Heart left ventricle (tissue), 16 donors: ENCODE measurements around the gene SAV1. TPM values are rescaled to one million over a fixed set of nuclear protein-coding genes. Genes with fewer than 3 reads are reported as not detected.
"Not testable (repeated sequence)": the region's sequence is repeated elsewhere in the genome, so short reads cannot be mapped to it uniquely, and the experiment has no call there.

Experiments used
- ATAC-seq, 4 donors: fragments of 200-7000 bp; cut with Tn5 transposase; one replicate each; pipeline ENCODE4 v1.9.1; 2020 to 2022; ENCODE audit warnings: moderate library complexity in 4 of 4, mild to moderate bottlenecking in 3 of 4, moderate number of reproducible peaks in 1 of 4
- DNase-seq, 5 donors: peaks; one replicate each; pipeline ENCODE4 v3.0.0-alpha.2; 2020
- H3K27ac ChIP-seq, 12 donors: fragments of 200-600 bp; sonication (generic) in 4 of 12; one replicate each; pipeline versions ENCODE4 v1.5.0 to v1.8.0; 2016 to 2022; ENCODE audit warnings: mild to moderate bottlenecking in 2 of 12
- H3K27me3 ChIP-seq, 9 donors: fragments of 200-600 bp; sonication (generic) in 2 of 9; one replicate each; pipeline versions ENCODE4 v1.5.1 to v1.8.0; 2016 to 2022; ENCODE audit warnings: mild to moderate bottlenecking in 3 of 9
- H3K36me3 ChIP-seq, 9 donors: fragments of 200-600 bp; sonication (generic) in 2 of 9; one replicate each; pipeline versions ENCODE4 v1.5.0 to v1.8.0; 2018 to 2022; ENCODE audit warnings: mild to moderate bottlenecking in 2 of 9
- H3K4me1 ChIP-seq, 12 donors: fragments of 200-600 bp; sonication (generic) in 4 of 12; one replicate each; pipeline versions ENCODE4 v1.5.0 to v1.8.0; 2016 to 2022; ENCODE audit warnings: mild to moderate bottlenecking in 3 of 12
- H3K4me3 ChIP-seq, 12 donors: fragments of 200-600 bp; sonication (generic) in 4 of 12; one replicate each; pipeline versions ENCODE4 v1.5.0 to v1.8.0; 2017 to 2022; ENCODE audit warnings: mild to moderate bottlenecking in 9 of 12, moderate library complexity in 4 of 12
- H3K9me3 ChIP-seq, 12 donors: fragments of 200-600 bp; sonication (generic) in 4 of 12; one replicate each; pipeline versions ENCODE4 v1.5.0 to v1.8.0; 2016 to 2022; ENCODE audit warnings: mild to moderate bottlenecking in 1 of 12
- CTCF ChIP-seq, 12 donors: fragments of 200-600 bp; sonication (generic) in 4 of 12; IDR thresholded peaks; one replicate each; pipeline versions ENCODE4 v1.5.0 to v1.8.0; 2018 to 2022; ENCODE audit warnings: antibody characterized with exemption in 12 of 12, mild to moderate bottlenecking in 5 of 12
- POLR2A ChIP-seq, 2 donors: fragments of 450-650 bp; IDR thresholded peaks; one replicate each; pipeline ENCODE4 v1.6.1; 2017; ENCODE audit warnings: antibody characterized with exemption in 2 of 2, mild to moderate bottlenecking in 2 of 2, moderate library complexity in 2 of 2
- WGBS, 4 donors: extraction: QIAGEN DNeasy Blood & Tissue Kit in 2 of 4; methylation state at CpG; one replicate each; pipeline versions ENCODE4 v1.1.5 to v1.1.7; 2013 to 2018; 5-methylcytosine and 5-hydroxymethylcytosine counted together
- intact Hi-C, 10 donors: fragments of 100-400 bp; cut with DNase I; formaldehyde crosslinking; loops; one replicate each; pipeline versions ENCODE4 v1.11.1 to v1.14.2; 2022
- polyA plus RNA-seq, 2 donors: library from polyadenylated mRNA; stranded (reverse); fragments of 200-250 nt; gene quantifications; one replicate each; pipeline ENCODE4 v1.2.3, GENCODE V29; 2013
- total RNA-seq, 9 donors: library from RNA; depleted of rRNA in 2 of 9; stranded (reverse); fragments of >200 nt in 2 of 9; fragmentation: NEBNext Ultra II Directional in 3 of 9; extraction: Animal tissue kit (Norgen Biotek cat#: 25700) in 3 of 9; gene quantifications; one replicate each; pipeline versions ENCODE4 v1.1.0 to v1.2.4, GENCODE V29; 2016 to 2023
- donor health status: ischemic (EF 13 %, LVEDD 7.1; RV severe dilation, severe dysfunction).
- donor health status: healthy with polysubstance abuse.
- donor health status: DM: no; HTN: yes; CAD: no.
- donor health status: DM: no; HTN: no; CAD: no.
- donor health status: ischemic (EF 25% LVEDD 6.9; RV normal size, moderate dysfunction).
- donor health status: ischemic (EF 25% LVEDD 5.7; RV mildly dilated, moderate dysfunction).
- donor health status: healthy.
- donor health status: DM: yes; HTN: yes; CAD: no.
- donor health status: ischemic (EF 35%, LVEDD 5.7; RV mildly dilated, moderate dysfunction).
- donor health status: nonischemic (EF 11% LVEDD 7.7; RV severe dilation, severe dysfunction).
- donor health status: DM: yes; HTN: yes; CAD: no.
- donor health status: PGD.
- donor health status: ischemic (EF 29% LVEDD 5.4; RV normal size, mild dysfunction).
- donor health status: nonischemic (EF 23%, LVEDD 6.1; RV moderate dilation, normal function).

The SAV1 gene
- total and polyA plus RNA-seq, 11 donors: 15.2 to 35.3 (median 24.7) TPM

- no peaks in the 10 kb centered on the region for H3K4me1 ChIP-seq
- H3K27me3 ChIP-seq: no peaks in the 10 kb centered on the region
- no peak overlapping the region for H3K27ac ChIP-seq
- no peaks in the 10 kb centered on the region for H3K9me3 ChIP-seq
- H3K4me3 ChIP-seq: no peak overlapping the region
- intact Hi-C loops: loop anchor here in 7 of 10 donors (5.0 to 10.0 kb wide), 5 partner anchors 86 to 109 kb away; no protein-coding TSS in a partner anchor
- no peak for ATAC-seq
- DNase-seq: no peak
- 93 to 100% (median 96%) methylated on average over 3 of the region's 3 CpGs for WGBS, 4 donors
- H3K36me3 ChIP-seq: no peaks in the 10 kb centered on the region
- no peak for TF ChIP-seq POLR2A (IDR thresholded peaks at IDR 0.05)
These were observed 42.9 kb upstream of the SAV1 start for GRCh38 chr14:50711043-50711442.

- Histone ChIP-seq H3K36me3 (no peaks in the 10 kb centered on the region), H3K27me3 (peaks cover 0 to 4% (median 0%) of the 10 kb centered on the region in 9 donors), H3K4me1 (no peaks in the 10 kb centered on the region), H3K9me3 (no peaks in the 10 kb centered on the region), H3K27ac (no peak overlapping the region), H3K4me3 (no peak overlapping the region)
- DNase-seq (peak in 2 of 5 donors; percentile 33 to 47), ATAC-seq (peak; percentile 47 to 88 (median 74))
- intact Hi-C loops: no loop called here
- WGBS, 4 donors: 47 to 63% (median 59%) methylated on average over 15 to 22 of the region's 22 CpGs
- TF ChIP-seq POLR2A (IDR thresholded peaks at IDR 0.05): no peak
- TF ChIP-seq CTCF (IDR thresholded peaks at IDR 0.05): no peak
These were observed 37.0 kb upstream of the SAV1 start for GRCh38 chr14:50705026-50705593.

- 91 to 94% (median 92%) methylated on average over 14 to 26 of the region's 26 CpGs for WGBS, 4 donors
- Histone ChIP-seq H3K4me3 (no peak overlapping the region), H3K4me1 (no peaks in the 10 kb centered on the region), H3K36me3 (no peaks in the 10 kb centered on the region), H3K27ac (no peak overlapping the region), H3K27me3 (peaks cover 0 to 4% (median 0%) of the 10 kb centered on the region in 9 donors), H3K9me3 (no peaks in the 10 kb centered on the region)
- ATAC-seq (peak in 2 of 4 donors; percentile 9 to 36), DNase-seq (no peak)
- no peak for TF ChIP-seq POLR2A (IDR thresholded peaks at IDR 0.05)
- no peak for TF ChIP-seq CTCF (IDR thresholded peaks at IDR 0.05)
- intact Hi-C loops: no loop called here
These were observed 36.4 kb upstream of the SAV1 start for GRCh38 chr14:50704454-50705010.

- intact Hi-C loops: no loop called here
- Histone ChIP-seq H3K4me1 (no peaks in the 10 kb centered on the region), H3K27me3 (peaks cover 0 to 4% (median 0%) of the 10 kb centered on the region in 9 donors), H3K4me3 (no peak overlapping the region), H3K36me3 (no peaks in the 10 kb centered on the region), H3K27ac (no peak overlapping the region), H3K9me3 (peaks cover 0 to 4% (median 0%) of the 10 kb centered on the region in 12 donors)
- WGBS, 4 donors: 80 to 88% (median 82%) methylated on average over 4 of the region's 4 CpGs
- ATAC-seq: no peak
- no peak for DNase-seq
- TF ChIP-seq POLR2A (IDR thresholded peaks at IDR 0.05): no peak
- no peak for TF ChIP-seq CTCF (IDR thresholded peaks at IDR 0.05)
These were observed 29.7 kb upstream of the SAV1 start for GRCh38 chr14:50697659-50698290.

- H3K4me3 ChIP-seq, H3K4me1 ChIP-seq, H3K27ac ChIP-seq, ATAC-seq, H3K27me3 ChIP-seq, DNase-seq, H3K36me3 ChIP-seq, H3K9me3 ChIP-seq: not testable (repeated sequence)
- intact Hi-C loops: loop anchor here in 1 of 10 donors (5.0 kb wide), 1 partner anchor 92 kb away; no protein-coding TSS in a partner anchor
- 94 to 100% (median 97%) methylated on average over 3 of the region's 3 CpGs for WGBS, 4 donors
These were observed 26.2 kb upstream of the SAV1 start for GRCh38 chr14:50694260-50694659.
